ENCODE measurements around the gene SNRNP200. TPM values are rescaled to one million over a fixed set of nuclear protein-coding genes. Genes with fewer than 3 reads are reported as not detected.
"Not testable (repeated sequence)": the region's sequence is repeated elsewhere in the genome, so short reads cannot be mapped to it uniquely, and the experiment has no call there.

The SNRNP200 gene
- total RNA-seq, 1 experiment from 2014 or later, result 34.9 TPM

DNA sequence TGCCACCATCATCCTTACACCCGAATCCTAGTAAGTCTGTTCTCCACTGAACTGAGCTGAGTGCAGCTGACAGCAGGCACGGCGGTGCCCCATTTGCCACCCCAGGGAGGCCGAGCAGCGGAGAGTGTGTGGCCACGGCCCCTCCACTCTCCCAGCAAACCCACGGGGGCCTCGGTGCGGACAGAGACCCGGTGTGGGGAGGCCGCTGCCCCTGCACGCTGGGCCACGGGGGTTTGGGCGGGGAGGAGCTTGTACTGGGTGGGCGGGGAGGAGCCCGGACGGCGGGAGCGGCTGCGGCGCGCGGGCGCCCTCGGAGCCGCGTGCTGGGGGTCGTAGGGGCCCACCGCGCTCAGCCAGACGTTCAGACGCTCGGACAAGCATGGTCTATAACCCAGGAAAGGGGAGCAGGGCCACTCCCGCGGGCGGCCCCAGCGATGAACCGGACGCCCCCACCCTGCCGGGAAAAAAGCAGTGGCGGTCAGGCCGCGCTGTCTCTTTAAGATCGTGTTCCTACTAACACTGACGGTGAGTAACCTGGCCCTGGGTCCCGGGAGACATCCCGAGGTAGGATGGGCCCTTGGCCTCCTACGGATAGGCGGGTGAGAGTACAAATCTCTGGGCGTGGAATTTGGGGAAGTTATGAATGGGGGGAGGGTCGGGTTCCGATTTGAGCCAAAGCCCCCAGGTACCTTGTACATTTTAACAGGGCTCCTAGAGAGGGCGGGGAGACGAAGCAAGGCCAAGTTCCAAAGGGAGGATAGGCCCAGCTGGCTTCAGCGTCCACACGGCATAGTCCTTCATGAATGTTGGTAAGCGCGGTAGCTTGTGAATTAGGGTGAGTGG is 19.9 kb upstream of the SNRNP200 start, which contains the start of gene ITPRIPL1:
ITPRIPL1 (plus strand) TSS at position 277 of the 843 bp plus-strand sequence; CDS start at position 800, 523 bp downstream.
- DNase-seq (ENCODE audit: low read depth), result no peak

GRCh38 chr2:96324721-96325040 is 19.3 kb upstream of the SNRNP200 start:
- no peak for DNase-seq (ENCODE audit: low read depth)

DNA sequence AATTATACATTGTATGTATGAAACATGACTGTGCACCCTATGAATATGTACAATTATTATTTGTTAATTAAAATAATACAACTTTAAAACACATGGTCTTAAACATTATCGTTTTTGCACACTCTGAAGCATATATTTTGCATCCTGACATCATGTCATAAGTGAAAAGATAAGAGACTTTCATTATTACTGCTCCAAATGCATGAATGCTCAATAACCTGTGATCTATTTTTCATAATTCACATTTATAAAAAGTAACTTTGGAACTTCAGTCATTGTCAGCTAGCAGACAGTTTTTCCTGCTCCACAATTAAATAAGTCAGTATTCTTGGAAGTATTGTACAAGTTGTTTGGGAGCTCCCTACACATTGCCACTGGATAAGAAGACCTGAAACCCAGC is 18.5 kb upstream of the SNRNP200 start:
- no peak for DNase-seq (ENCODE audit: low read depth)

DNA sequence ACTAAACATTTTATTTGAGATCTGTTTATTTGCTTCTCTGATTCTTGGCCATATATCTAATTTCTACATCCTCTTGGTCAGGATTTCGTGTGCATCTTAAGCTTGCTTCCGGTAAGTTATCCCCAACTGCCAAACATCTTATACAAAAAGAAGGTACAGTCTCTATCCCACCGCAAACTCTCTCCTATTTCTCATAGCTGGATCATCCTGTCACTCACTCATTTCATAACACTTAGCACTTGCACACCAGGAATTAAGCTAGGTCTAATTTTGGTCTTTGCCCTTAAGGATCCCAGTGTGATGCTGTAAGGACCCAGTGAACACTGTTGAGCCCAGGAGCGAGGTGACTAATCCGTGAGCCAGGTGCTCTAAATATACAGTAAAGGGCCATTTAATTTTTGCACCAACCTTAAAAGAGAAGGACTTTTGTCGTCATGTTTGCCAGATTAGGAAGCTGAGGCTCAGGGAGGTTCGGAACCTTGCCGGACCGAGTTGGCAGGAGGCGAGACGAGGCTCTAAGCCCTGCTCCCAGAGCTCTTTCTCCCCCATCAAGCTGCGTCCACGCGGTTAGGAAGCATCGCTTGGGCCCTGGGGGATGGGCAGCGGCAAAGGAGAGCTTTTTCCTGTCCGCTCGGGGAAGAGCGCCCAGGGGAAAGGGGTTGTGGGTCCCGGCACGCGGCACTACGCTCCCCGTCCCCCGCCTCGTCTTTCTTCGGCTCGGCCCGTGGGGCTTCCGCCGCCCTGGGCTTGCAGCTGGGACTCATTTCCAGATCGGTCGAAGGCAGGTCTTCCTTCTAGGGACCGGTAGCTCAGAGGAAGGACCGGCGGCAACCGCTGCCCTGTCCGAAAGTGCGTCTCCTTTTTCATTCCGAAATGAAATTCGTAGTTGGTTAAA is 15.6 kb upstream of the SNRNP200 start:
- peak; percentile 44 for DNase-seq (ENCODE audit: low read depth)

GRCh38 chr2:96320326-96320725 is 15.0 kb upstream of the SNRNP200 start:
- no peak for DNase-seq (ENCODE audit: low read depth)

DNA sequence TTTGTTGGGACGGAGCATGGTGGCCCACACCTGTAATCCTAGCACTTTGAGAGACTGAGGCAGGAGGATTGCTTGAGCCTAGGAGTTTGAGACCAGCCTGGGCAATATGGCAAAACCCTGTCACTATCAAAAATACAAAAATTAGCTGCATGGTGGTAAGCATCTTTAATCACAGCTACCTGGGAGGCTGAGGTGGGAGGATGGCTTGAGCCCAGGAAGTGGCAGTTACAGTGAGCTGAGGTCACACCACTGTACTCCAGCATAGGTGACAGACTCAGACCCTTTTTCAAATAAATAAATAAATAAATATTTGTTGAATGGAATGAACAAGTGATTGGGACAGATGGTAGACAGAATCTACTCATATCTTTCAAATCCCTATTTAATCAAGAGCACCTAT is 14.1 kb upstream of the SNRNP200 start:
- DNase-seq (ENCODE audit: low read depth), result no peak

- no peak for DNase-seq (ENCODE audit: low read depth)
Observed at GRCh38 chr2:96318723-96319122, 13.4 kb upstream of the SNRNP200 start.

- DNase-seq (ENCODE audit: low read depth), result no peak
Observed at GRCh38 chr2:96317584-96317997, 12.2 kb upstream of the SNRNP200 start.

DNA sequence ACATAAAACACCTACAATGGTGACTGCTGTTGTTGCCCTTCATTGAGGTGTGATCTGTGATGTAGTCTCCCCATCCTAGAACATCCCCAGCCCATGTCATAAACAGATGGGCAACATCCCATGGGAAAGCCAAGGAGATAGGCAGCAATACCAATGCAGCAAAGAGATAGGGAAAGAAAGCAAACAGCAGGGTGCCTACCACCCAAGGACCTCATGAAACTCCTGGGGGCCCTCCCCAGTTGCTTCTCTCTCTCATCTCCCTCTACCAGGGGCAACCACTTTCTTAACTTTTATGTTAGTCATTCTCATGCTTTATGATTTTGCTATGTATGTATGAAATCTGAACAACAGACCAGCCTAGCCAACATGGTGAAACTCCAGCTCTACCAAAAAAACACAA is 11.7 kb upstream of the SNRNP200 start:
- DNase-seq (ENCODE audit: low read depth), result no peak

GRCh38 chr2:96315400-96316071 is 10.2 kb upstream of the SNRNP200 start:
- DNase-seq (ENCODE audit: low read depth), result peak; percentile 61

DNA sequence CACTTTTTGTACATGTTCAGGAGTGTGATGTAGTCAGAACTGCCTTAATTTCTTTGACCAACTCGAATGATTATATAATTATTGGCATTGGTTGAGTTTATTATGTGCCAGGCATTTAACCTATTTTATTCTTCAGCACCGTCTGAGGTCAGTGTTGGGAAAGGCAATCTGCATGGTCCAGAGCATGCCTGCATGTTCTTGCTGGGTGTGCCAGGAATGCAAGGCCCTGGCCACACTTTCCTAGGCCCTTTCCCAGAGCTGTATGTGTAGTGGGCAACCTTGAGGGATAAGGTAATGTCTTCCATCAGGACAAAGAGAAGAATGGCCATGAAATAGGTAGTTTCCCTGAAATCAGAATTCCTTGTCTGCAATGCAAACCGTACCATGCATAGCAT is 9.7 kb upstream of the SNRNP200 start:
- no peak for DNase-seq (ENCODE audit: low read depth)

DNA sequence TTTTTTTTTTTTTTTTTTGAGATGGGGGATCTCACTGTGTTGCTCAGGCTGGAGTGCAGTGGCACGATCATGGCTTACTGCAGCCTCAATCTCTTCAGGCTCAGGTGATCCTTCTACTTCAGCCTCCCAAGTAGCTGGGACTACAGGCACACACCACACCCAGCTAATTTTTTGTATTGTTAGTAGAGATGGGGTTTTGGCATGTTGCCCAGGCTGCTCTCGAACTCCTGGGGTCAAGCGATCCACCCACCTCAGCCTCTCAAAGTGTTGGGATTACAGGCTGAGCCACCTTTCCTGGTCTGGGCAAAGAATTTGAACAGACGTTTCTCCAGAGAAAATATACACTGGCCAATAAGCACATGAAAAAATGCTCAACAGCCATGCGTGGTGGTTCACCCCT is 2.9 kb upstream of the SNRNP200 start:
- DNase-seq (ENCODE audit: low read depth), result no peak

- no peak for DNase-seq (ENCODE audit: low read depth)
Observed at GRCh38 chr2:96306370-96306769, 1.0 kb upstream of the SNRNP200 start.

- no peak for DNase-seq (ENCODE audit: low read depth)
Observed at GRCh38 chr2:96305979-96306308, 598 bp upstream of the SNRNP200 start.

DNA sequence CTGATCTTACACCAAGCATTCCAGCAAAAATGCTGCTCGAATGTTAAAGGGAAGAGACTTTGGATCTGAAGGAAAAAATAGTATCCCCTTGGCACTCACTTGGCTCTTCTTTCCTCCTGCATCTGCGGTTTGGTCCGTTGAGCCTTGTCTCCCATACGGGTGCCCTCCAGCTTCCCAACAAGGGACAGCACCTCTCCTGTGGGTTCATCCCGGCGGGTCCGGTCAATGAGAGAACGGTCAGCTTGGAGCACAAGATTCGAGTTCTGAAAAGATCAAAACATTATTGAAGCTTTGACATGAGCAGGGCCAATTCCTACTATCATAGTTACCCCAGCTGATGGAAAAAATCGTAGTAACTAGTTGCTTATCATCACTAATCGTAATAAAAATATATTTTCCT is 740 bp downstream of the SNRNP200 start:
- DNase-seq (ENCODE audit: low read depth), result no peak

DNA sequence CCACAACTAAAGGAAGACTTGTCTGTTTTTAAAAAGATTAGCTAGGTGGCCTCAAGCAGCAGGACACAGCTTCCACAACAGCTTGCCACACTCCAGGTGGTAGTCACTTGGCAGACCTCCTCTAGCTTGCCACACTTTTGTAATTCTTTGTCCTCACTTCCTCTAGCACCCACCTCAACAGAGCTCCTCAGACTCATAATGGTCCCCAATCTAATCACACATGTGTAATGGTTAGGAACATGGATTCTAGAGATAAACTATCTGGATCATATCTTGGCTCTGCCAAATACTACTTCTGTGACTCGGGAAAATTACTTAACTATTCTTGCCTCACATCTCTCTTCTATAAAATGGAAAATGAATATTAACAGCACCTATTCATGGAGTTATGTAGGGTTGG is 3.5 kb downstream of the SNRNP200 start:
- no peak for DNase-seq (ENCODE audit: low read depth)

DNA sequence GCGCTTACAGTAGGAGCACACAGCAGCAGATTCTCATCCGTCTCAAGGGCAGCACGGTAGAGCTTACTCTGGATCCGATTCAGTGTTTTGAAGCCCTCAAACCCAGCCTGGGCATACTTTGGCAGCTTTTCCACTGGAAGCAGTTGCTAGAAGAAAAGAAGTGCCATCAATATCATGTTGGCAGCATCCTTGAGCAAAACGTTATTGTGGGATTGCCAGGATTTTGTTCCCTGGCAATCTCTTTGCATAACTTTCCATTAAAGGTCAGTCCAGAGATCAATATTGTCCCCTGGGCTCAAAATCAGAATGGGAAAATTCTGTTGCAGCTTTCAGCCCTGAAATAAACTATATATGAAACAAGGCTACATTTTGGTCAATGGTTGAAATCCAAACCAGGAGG is 8.4 kb downstream of the SNRNP200 start:
- no peak for DNase-seq (ENCODE audit: low read depth)

DNA sequence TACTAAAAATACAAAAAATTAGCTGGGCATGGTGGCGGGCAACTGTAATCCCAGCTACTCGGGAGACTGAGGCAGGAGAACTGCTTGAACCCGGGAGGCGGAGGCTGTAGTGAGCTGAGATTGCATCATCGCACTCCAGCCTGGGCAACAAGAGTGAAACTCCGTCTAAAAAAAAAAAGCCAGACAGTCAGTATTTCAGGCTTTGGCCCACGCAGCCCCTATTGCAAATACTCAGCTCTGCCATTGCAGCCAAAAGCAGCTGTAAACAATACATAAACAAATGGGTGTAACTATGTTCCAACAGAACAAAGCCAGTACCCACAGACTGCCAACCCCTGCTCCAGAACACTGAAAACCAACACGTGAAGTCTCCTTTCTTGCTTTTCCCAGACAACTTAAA is 11.1 kb downstream of the SNRNP200 start:
- not testable (repeated sequence) for DNase-seq (ENCODE audit: low read depth)

DNA sequence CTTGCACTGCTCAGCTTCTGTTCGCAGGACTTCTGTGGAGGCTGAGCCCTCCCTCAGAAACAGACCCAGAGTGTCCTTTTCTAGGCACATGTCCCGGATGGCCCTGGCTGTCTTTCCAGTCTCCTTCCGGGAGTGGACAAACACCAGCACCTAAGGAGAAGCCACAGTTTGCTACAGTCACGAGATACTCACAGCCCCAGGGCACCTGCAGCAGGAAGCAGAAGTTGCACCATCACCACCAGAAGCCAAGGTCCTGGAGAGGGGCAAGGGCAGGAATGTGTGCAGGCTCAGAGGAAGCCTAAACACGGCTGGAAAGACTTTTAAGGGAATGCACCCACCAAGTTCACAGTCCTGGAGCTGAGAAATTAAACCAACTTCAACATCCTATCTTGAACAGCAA is 13.6 kb downstream of the SNRNP200 start:
- no peak for DNase-seq (ENCODE audit: low read depth)

- no peak for DNase-seq (ENCODE audit: low read depth)
Observed at GRCh38 chr2:96287273-96287856, 18.0 kb downstream of the SNRNP200 start.

- no peak for DNase-seq (ENCODE audit: low read depth)
Observed at GRCh38 chr2:96276787-96277499, 28.4 kb downstream of the SNRNP200 start.
